HepG2 (cell line): Measurements from ENCODE around the gene ACAD8. TPM values are rescaled to one million over a fixed set of nuclear protein-coding genes. Genes with fewer than 3 reads are reported as not detected.

Source experiments
- ARID2 ChIP-seq: sonication (generic); formaldehyde crosslinking; IDR thresholded peaks from 2 replicates; pipeline ENCODE4 v1.8.1; 2022; ENCODE audit warnings: mild to moderate bottlenecking, missing genetic modification reagents, borderline replicate concordance
- CAMTA2 ChIP-seq: sonication (generic); formaldehyde crosslinking; IDR thresholded peaks from 2 replicates; pipeline ENCODE4 v1.4.0; 2020; ENCODE audit warnings: mild to moderate bottlenecking, missing genetic modification reagents, borderline replicate concordance
- EZH2 ChIP-seq: conservative IDR thresholded peaks from 2 replicates; pipeline ENCODE4 v1.6.1; 2012; ENCODE audit warnings: mild to moderate bottlenecking, low read depth, low read length, moderate library complexity
- JUND ChIP-seq: sonication (generic); formaldehyde crosslinking; IDR thresholded peaks from 2 replicates; pipeline ENCODE4 v1.8.0; 2022; ENCODE audit warnings: mild to moderate bottlenecking, missing genetic modification reagents
- NFIB ChIP-seq: sonication (generic); formaldehyde crosslinking; IDR thresholded peaks from 2 replicates; pipeline ENCODE4 v1.9.0; 2021; ENCODE audit warnings: missing genetic modification reagents, mild to moderate bottlenecking, borderline replicate concordance
- PHF5A ChIP-seq: IDR thresholded peaks from one replicate; pipeline ENCODE4 v1.6.1; 2018; ENCODE audit warnings: low read depth, missing genetic modification reagents; ENCODE audit not compliant: unreplicated experiment
- RBM22 ChIP-seq: fragments of 200-400 bp; formaldehyde crosslinking; optimal IDR thresholded peaks from 2 replicates; pipeline ENCODE3; 2017; ENCODE audit warnings: mild to moderate bottlenecking, low read length, moderate library complexity
- RFX3 ChIP-seq: IDR thresholded peaks from 2 replicates; pipeline ENCODE4 v1.6.1; 2016; ENCODE audit warnings: missing biosample characterization, missing genetic modification reagents
- SALL2 ChIP-seq: sonication (generic); formaldehyde crosslinking; IDR thresholded peaks from 2 replicates; pipeline ENCODE4 v1.8.1; 2023; ENCODE audit warnings: mild to moderate bottlenecking, missing genetic modification reagents, inconsistent platforms
- SAP130 ChIP-seq: IDR thresholded peaks from 2 replicates; pipeline ENCODE4 v1.6.1; 2016; ENCODE audit warnings: low read depth
- SOX5 ChIP-seq: IDR thresholded peaks from 2 replicates; pipeline ENCODE4 v1.6.1; 2016; ENCODE audit warnings: borderline replicate concordance
- YEATS4 ChIP-seq: sonication (generic); formaldehyde crosslinking; IDR thresholded peaks from 2 replicates; pipeline ENCODE4 v1.4.0; 2020; ENCODE audit warnings: missing genetic modification reagents, borderline replicate concordance
- ZC3H4 ChIP-seq: sonication (generic); formaldehyde crosslinking; IDR thresholded peaks from 2 replicates; pipeline ENCODE4 v1.4.0; 2020; ENCODE audit warnings: missing genetic modification reagents, borderline replicate concordance
- ZEB1 ChIP-seq: IDR thresholded peaks from 2 replicates; pipeline ENCODE4 v1.6.1; 2012; ENCODE audit warnings: mild to moderate bottlenecking, low read depth, inconsistent platforms; ENCODE audit not compliant: insufficient replicate concordance
- ZFAT ChIP-seq: sonication (generic); formaldehyde crosslinking; conservative IDR thresholded peaks from 2 replicates; pipeline ENCODE4 v1.8.1; 2023; ENCODE audit warnings: missing genetic modification reagents, inconsistent platforms
- ZNF124 ChIP-seq: sonication (generic); formaldehyde crosslinking; IDR thresholded peaks from 2 replicates; pipeline ENCODE4 v1.4.0; 2020; ENCODE audit warnings: missing genetic modification reagents
- ZNF292 ChIP-seq: sonication (generic); formaldehyde crosslinking; IDR thresholded peaks from 2 replicates; pipeline ENCODE4 v1.8.1; 2022; ENCODE audit warnings: mild to moderate bottlenecking, low read depth, missing genetic modification reagents, borderline replicate concordance
- ZNF296 ChIP-seq: sonication (generic); formaldehyde crosslinking; conservative IDR thresholded peaks from 2 replicates; pipeline ENCODE4 v1.5.0; 2020; ENCODE audit warnings: mild to moderate bottlenecking, missing genetic modification reagents
- ZNF350 ChIP-seq: sonication (generic); formaldehyde crosslinking; IDR thresholded peaks from 2 replicates; pipeline ENCODE4 v1.4.0; 2020; ENCODE audit warnings: mild to moderate bottlenecking, low read depth, missing genetic modification reagents, borderline replicate concordance
- ZNF670 ChIP-seq: sonication (generic); formaldehyde crosslinking; IDR thresholded peaks from 2 replicates; pipeline ENCODE4 v1.8.0; 2022; ENCODE audit warnings: mild to moderate bottlenecking, missing genetic modification reagents, borderline replicate concordance
- ZNF7 ChIP-seq: IDR thresholded peaks from 2 replicates; pipeline ENCODE4 v1.6.1; 2016; ENCODE audit warnings: missing biosample characterization, missing genetic modification reagents
- polyA plus RNA-seq, 8 experiments: library from polyadenylated mRNA; depleted of rRNA in 3 of 8; stranded (reverse) in 7 of 8; unstranded in 1 of 8; fragments of >200 nt; fragmentation: Illumina TruSeq in 4 of 8; extraction: Trizol in 4 of 8; gene quantifications; 2 replicates each; pipeline versions ENCODE4 v1.2.1 to v1.2.3, GENCODE V29; 2011 to 2016; ENCODE audit warnings: low read depth in 4 of 8, missing spikeins in 1 of 8, mixed read lengths in 1 of 8; ENCODE audit not compliant: insufficient read depth in 1 of 8
- total RNA-seq, 5 experiments: library from RNA; depleted of rRNA; stranded (reverse); fragments of >200 nt; fragmentation: Illumina TruSeq; extraction: Trizol; gene quantifications; 2 replicates each; pipeline ENCODE4 v1.2.3, GENCODE V29; 2016; ENCODE audit warnings: low read depth in 1 of 5
- TF ChIP-seq, protein P1 (sequence below): sonication (generic); formaldehyde crosslinking; IDR thresholded peaks from 2 replicates; pipeline ENCODE4 v1.8.0; 2022; ENCODE audit warnings: mild to moderate bottlenecking, missing genetic modification reagents, borderline replicate concordance
- TF ChIP-seq, protein P2 (sequence below): sonication (generic); formaldehyde crosslinking; IDR thresholded peaks from 2 replicates; pipeline ENCODE4 v1.4.0; 2020; ENCODE audit warnings: missing genetic modification reagents
- TF ChIP-seq, protein P3 (sequence below): sonication (generic); formaldehyde crosslinking; IDR thresholded peaks from 2 replicates; pipeline ENCODE4 v1.5.0; 2020; ENCODE audit warnings: mild to moderate bottlenecking, missing genetic modification reagents, borderline replicate concordance

The ACAD8 gene
- total and polyA plus RNA-seq, 2 of the 13 experiments (the other 11 are each of a cell fraction or from before 2014, with no cell fraction given), result 13.5 to 20.3 TPM

DNA sequence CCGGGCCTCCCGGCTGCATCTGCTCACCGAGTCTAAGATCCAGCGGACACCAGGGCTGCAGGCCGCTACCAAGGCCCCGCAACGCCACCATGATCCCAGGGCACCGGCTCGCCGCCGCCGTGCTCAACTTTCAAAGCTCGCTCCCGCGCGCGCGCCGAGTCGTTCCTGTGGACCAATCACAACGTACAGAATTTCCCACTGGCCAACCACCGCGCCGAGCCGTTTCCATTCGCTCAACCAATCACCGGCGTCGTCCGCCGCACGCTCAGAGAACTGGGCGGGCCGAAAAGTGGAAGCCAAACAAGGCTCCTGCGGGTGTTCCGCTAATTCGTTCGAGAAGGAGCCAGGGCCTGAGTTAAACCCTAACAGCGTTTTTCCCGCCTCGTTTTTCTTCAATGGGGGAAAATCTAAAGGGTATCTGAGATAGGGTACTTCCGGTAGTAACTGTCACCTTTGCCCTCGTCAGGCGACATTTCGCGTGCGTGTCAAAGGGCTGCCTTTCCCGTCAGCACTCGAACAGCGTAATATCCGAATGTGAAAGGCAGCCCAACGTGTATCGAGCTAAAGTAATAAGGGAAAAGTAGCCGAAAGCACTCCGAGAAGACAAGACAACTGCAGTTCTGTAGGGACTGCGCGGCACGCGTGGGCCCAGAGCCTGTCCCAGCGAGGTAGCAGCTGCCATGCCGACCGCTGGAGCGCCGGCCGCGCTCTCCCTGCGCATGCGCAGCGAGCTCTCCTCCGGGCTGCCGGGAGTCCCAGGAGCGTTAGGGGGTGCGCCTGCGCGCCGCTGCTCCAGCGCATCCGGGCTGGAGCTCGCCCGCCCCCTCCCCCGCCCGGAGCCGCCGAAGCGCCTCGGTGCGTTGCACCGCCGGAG, 29.3 kb upstream of the ACAD8 start, which contains the start of the genes NCAPD3 and VPS26B (continued):
- TF ChIP-seq ZNF7 (CRISPR knock-in tag) (no peak), SALL2 (CRISPR knock-in tag) (0 out of 2 replicates have a peak, but pooled peaks have one; percentile 47), RBM22 (peak; percentile 20), ZEB1 (no peak), PHF5A (CRISPR knock-in tag) (no peak), RFX3 (peak; percentile 32; the same call in 1 of the 2 replicates), EZH2 (no peak), NFIB (CRISPR knock-in tag) (no peak), ZNF292 (no peak), JUND (CRISPR knock-in tag) (peak; percentile 59; the same call in 1 of the 2 replicates), SOX5 (CRISPR knock-in tag) (0 out of 2 replicates have a peak, but pooled peaks have one; percentile 19), ZNF124 (CRISPR knock-in tag) (no peak; the same call in none of the 2 replicates), ZC3H4 (no peak), ZNF296 (CRISPR knock-in tag) (peak; percentile 58; the same call in 1 of the 2 replicates), ARID2 (CRISPR knock-in tag) (no peak; the same call in 1 of the 2 replicates), CAMTA2 (CRISPR knock-in tag) (peak; percentile 71; the same call in 1 of the 2 replicates), ZNF670 (CRISPR knock-in tag) (peak; percentile 21; the same call in 1 of the 2 replicates), ZNF350 (CRISPR knock-in tag) (peak; percentile 74), YEATS4 (CRISPR knock-in tag) (peak; percentile 93), SAP130 (CRISPR knock-in tag) (peak; percentile 85), ZFAT (0 out of 2 replicates have a peak, but pooled peaks have one; percentile 51)
- TF ChIP-seq, protein P1, sequence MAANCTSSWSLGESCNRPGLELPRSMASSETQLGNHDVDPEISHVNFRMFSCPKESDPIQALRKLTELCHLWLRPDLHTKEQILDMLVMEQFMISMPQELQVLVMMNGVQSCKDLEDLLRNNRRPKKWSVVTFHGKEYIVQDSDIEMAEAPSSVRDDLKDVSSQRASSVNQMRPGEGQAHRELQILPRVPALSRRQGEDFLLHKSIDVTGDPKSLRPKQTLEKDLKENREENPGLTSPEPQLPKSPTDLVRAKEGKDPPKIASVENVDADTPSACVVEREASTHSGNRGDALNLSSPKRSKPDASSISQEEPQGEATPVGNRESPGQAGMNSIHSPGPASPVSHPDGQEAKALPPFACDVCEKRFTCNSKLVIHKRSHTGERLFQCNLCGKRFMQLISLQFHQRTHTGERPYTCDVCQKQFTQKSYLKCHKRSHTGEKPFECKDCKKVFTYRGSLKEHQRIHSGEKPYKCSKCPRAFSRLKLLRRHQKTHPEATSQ, result peak; percentile 43; the same call in 1 of the 2 replicates
- TF ChIP-seq, protein P2, sequence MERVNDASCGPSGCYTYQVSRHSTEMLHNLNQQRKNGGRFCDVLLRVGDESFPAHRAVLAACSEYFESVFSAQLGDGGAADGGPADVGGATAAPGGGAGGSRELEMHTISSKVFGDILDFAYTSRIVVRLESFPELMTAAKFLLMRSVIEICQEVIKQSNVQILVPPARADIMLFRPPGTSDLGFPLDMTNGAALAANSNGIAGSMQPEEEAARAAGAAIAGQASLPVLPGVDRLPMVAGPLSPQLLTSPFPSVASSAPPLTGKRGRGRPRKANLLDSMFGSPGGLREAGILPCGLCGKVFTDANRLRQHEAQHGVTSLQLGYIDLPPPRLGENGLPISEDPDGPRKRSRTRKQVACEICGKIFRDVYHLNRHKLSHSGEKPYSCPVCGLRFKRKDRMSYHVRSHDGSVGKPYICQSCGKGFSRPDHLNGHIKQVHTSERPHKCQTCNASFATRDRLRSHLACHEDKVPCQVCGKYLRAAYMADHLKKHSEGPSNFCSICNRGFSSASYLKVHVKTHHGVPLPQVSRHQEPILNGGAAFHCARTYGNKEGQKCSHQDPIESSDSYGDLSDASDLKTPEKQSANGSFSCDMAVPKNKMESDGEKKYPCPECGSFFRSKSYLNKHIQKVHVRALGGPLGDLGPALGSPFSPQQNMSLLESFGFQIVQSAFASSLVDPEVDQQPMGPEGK (CRISPR knock-in tag), result peak; percentile 37; the same call in 1 of the 2 replicates
- TF ChIP-seq, protein P3, sequence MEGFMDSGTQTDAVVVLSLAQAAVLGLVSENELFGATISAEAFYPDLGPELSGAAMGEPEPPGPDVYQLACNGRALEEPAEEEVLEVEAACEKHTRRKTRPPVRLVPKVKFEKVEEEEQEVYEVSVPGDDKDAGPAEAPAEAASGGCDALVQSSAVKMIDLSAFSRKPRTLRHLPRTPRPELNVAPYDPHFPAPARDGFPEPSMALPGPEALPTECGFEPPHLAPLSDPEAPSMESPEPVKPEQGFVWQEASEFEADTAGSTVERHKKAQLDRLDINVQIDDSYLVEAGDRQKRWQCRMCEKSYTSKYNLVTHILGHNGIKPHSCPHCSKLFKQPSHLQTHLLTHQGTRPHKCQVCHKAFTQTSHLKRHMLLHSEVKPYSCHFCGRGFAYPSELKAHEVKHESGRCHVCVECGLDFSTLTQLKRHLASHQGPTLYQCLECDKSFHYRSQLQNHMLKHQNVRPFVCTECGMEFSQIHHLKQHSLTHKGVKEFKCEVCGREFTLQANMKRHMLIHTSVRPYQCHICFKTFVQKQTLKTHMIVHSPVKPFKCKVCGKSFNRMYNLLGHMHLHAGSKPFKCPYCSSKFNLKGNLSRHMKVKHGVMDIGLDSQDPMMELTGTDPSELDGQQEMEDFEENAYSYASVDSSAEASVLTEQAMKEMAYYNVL (CRISPR knock-in tag), result peak; percentile 76; the same call in 1 of the 2 replicates
